GM21737 (cell line): ENCODE measurements around the gene PTGDR2.
A peak's percentile ranks its signal among the peaks of the same experiment; 100 is the strongest.
"Not testable (repeated sequence)": the region's sequence is repeated elsewhere in the genome, so short reads cannot be mapped to it uniquely, and the experiment has no call there.

Experiments
- ATAC-seq: cut with Tn5 transposase; IDR thresholded peaks from one replicate; pipeline ENCODE4 v1.9.1; 2021; ENCODE audit warnings: mild to moderate bottlenecking, moderate library complexity; ENCODE audit not compliant: unreplicated experiment

PTGDR2 gene

GRCh38 chr11:60844045-60844869 is 11.5 kb downstream of the PTGDR2 start:
- no peak for ATAC-seq

DNA sequence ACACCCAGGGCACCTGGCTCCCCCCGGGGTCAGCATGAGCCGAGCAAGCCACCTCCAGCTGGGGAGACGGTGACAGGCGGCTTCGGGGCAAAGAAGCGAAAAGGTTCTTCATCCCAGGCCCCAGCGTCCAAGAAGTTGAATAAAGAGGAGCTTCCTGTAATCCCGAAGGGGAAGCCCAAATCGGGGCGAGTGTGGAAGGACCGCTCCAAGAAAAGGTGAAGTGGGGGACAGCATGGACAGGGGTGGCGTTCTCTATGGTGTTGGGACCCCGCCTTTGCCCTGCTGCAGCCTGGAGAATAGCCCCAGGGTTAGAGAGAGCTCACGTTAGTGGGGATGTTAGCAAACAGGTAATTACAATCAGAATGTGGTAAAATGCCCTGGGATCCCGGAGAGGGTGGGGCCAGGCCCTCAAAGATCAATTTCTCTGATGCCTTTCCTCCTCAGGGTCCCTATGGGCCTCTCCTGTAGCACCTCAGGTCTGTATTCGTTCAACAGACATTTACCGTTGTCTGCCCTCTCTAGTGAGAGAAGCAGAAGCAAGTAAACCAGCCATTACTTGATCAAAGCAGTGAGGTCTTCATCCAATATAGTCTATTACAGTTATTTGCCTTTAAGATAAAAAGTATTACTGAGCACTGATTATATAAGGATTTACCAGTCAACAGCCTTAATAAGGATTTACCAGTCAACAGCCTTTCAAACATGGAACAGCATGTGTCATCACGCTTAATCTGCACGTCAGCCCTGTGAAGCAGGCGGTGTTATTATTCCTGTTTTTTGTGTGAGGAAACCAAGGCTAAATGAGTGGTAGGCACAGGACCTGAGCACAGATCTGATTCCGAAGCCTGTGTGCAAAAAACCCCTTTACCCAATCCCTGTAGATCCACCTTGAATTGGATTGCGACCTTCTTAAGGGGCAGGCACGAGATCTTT is 12.8 kb downstream of the PTGDR2 start:
- ATAC-seq: no peak

GRCh38 chr11:60841797-60842667 is 13.7 kb downstream of the PTGDR2 start, which contains the start of gene CCDC86:
Gene CCDC86, plus strand, starts transcription at chr11:60842113. Its CDS starts 12 bp downstream, at chr11:60842125.
- ATAC-seq: peak; percentile 73

DNA sequence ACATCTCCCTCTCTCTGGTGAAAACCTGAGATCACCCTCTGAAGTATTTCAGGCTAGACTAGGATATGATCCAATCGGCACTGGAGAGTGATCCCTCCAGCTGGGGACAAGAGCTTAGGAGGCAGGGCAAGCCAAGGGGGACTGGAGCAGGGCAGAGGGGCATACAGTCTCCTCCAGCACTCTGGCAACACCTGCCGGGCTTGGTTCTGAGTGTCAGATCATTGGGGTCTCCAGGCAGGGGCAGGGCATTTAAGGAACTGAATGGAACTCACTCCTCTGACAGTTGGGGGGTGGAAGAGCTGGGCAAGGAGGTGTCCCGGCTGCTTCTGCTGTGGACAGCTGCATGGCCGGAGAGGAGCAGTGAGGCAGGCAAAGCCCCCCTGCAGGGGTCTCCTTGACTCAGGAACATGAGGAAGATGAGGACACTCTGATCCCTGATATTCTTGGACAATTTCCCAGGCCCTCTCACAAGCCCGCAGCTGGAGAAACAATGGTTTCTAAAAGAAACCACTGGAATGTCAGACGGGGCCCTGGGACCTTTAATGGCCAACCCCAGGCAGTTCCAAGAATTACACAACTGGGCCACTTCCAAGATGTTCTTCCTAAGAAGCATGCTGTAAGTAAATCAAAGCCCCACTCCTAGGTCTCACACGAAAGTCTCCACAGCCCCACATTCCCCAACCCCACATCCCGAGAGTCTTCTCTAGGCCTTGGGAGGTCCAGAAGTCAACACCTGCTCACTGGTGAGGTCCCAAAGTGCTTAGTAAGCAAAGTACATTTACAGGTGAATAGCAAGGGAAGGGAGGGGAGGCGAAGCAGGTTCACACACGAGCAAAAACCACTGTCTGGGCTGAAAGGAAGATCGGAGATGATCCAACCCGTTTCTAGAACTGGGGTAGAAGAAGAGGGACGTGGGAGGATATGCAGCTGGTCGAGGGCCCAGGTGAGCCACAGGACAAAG is 15.0 kb downstream of the PTGDR2 start:
- no peak for ATAC-seq

- no peak for ATAC-seq
These were observed 17.6 kb downstream of the PTGDR2 start for GRCh38 chr11:60838132-60838531.

DNA sequence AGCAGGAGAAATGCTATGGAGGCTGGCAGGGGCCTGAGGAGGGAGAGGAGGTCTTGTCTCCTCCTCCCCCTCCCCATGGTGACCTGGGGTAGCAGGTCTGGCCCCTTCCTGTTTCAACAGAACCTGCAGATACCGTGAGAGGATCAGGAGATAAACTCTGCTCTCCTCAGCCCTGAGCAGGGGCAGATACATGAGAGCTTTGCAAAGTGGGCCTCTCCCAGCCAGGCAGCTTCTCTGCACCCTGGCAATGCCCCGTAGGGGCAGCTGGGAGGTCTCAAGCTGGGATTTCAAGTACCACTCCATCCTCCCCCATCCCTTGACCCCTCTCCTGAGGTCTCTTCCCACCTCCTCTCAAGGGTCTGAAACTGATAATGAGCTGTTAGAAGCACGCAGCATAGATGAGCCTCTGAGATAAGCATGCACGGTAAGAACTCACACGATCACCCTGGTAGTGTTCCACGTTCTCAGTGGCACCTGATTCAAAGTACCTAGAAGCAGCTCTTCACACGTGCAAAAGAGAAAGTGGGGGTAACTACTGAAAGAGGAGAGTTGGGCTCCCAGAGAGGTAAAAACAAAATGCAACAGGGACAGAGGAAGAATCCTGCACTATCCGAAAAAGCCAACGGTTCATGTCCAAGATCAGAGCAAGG is 18.8 kb downstream of the PTGDR2 start:
- ATAC-seq: no peak

DNA sequence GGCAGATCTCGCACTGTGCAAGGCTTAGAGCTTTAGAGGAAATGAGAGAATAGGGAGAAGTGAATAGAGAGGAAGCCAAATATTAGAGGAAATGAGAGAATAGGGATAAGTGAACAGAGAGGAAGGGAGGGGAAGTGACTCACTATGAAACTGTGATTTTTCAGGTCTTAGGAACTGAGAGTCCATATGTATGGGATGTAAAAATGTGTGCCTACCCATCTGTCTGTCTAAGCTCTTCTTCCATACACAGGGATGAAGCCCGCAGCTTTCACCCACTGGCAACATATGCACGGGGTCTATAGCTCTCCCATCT is 20.3 kb downstream of the PTGDR2 start:
- ATAC-seq: no peak

DNA sequence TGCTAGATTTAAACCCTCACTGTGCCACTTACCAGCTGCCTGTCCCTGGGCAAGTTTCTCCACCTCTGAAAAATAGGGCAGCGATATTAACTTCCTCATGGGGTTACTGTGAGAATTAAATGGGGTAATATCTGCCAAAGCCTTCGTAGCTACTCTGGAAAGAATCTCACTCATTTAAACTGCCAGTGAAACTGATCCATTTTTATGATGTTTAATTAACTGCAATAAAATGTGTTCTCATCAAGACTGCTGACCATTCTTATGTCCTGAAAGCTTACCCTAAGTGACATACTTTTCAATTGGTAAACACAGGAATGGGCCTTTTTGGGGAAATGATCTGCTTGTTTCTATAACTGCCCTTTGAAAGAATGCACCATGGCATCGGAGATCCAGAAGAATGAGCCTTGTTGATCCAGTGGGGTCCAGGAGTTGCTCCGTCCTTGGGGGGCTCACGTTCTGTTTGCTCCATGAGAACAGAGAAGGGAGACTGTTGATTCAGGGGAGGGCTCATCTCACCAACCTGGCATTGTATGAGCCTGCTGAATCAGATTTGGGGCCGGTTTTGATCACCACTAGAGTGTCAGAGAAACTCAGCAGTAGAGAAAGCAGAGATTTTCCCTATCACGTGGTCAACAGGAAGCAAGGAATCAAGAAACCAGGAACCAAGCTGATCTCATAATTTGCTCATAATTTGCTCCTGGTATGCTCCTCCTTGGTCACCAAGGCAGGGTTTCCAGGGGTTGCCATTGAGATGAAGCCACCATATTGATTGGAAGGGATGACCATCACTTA is 20.8 kb downstream of the PTGDR2 start:
- no peak for ATAC-seq

DNA sequence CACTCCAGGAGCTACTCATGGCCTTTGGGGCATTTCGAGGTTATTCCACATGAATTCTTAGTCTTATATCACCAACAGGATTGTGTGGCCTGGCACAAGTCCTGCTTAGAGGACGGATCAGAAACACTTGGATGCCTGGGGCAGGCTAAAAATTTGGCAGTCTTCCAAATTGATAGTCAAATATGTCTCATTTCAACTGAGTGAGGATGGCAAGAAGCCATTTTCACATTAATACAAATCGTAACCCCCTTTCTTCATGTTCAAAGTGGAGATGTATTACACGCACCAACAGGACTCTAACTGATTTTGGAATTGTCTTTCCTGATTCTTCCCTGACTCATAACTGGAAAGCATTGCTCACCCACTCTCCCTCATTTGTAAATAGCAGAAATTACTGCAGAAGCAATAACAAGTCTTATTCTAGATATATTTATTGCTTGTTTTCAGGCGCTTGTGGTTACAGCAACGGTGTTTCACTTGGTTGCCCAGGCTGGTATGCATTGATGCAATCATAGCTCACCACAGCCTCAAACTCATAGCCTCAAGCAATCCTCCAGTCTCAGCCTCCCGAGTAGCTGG is 24.2 kb downstream of the PTGDR2 start:
- ATAC-seq: no peak

DNA sequence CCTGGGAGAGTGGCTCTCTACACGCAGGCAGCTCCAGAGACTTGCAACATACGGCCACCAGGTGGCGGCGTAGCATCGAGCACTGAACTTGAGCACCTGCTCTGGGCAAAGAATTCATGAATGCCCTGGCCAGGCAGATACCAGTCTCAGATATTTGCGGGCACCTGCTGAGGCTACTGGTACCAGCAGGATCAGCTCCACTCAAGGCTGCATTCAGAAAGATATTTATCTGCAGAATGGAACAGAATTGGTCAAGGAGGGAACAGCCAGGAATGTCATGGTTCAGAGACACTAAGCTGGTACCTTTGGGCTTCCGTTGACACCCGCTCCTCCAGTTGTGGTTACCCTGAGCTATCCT is 24.6 kb downstream of the PTGDR2 start:
- ATAC-seq: peak; percentile 69

GRCh38 chr11:60830478-60831142 is 25.1 kb downstream of the PTGDR2 start:
- peak; percentile 28 for ATAC-seq

DNA sequence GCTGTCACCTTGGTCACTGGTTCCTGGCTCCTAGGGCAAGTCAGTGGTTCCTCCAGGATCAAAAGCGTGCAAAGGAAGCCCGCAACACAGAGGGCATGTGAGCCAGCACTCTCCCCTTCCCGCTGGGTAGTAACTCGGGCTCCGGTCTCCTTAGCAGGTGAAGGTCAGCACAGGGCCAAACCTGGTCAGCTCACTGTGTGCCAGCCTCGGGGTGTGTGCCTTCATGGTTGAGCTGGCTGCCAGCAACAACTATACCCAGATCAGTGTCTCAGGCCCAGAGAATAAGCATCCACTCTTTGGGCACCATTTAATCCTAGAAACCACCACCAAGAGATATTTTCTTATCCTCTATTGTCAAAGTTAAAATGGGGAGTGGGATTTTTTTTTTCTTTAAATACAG is 30.0 kb downstream of the PTGDR2 start:
- no peak for ATAC-seq

GRCh38 chr11:60825118-60825517 is 30.6 kb downstream of the PTGDR2 start:
- ATAC-seq: no peak

DNA sequence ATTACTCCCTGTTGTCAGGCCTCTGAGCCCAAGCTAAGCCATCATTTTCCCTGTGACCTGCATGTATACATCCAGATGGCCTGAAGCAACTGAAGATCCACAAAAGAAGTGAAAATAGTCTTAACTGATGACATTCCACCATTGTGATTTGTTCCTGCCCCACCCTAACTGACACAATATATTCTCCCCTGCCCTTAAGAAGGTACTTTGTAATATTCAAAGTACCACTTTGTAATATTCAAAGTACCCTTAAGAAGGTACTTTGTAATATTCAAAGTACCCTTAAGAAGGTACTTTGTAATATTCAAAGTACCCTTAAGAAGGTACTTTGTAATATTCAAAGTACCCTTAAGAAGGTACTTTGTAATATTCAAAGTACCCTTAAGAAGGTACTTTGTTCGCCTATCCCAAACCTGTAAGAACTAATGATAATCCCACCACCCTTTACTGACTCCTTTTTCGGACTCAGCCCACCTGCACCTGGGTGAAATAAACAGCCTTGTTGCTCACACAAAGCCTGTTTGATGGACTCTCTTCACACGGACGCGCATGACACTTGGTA is 31.9 kb downstream of the PTGDR2 start:
- ATAC-seq: not testable (repeated sequence)

DNA sequence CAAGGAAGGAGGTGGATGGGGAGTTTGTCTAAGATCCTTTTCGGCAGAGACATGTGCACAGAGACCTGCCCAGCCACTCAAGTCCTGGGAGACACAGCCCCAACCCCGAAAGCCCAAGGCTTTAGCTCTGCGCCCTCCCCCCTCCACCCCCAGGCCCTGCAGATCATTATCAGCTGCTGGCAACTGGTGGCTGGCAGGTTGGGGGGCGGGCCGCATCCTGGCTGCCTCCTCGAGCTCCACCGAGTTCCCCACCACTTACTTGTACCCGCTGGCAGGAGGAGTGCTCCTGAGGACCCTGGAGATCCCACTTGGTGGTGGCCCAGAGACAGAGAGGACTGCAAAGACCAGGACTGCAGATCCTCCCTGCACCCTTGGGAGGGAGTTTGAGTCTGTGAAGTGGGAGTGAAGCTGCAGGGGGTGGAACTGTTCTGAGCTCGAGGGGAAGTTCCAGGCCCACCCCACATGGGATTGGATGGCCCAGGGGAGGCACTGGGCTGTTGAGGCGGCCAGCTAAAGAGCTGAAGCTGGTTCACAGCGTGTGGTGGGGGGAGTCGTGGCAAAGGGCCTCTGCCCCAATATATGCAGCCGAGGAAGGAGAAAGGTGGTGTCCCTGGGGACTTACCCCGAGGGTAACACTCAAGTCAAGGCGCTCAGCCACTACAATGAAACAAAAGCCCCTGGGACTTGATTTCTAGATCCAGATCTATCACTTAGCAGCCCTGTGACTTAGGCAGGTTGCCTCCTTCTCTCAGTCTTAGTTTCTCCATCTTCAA is 33.7 kb downstream of the PTGDR2 start:
- ATAC-seq: no peak

GRCh38 chr11:60818057-60818456 is 37.7 kb downstream of the PTGDR2 start:
- no peak for ATAC-seq
